K562 (cell line): ENCODE data around the gene SV2C. TPM values are rescaled to one million over a fixed set of nuclear protein-coding genes. Genes with fewer than 3 reads are reported as not detected.

ENCODE experiments used
- ATAC-seq: fragments of 200-7000 bp; cut with Tn5 transposase; 3 replicates; pipeline ENCODE4 v1.9.1; 2020; ENCODE audit warnings: moderate library complexity
- BruUV-seq: library from RNA; stranded (reverse); fragments of 400-500 nt; replicated peaks from 2 replicates; lab custom pipeline; 2021; lab: Mats Ljungman, UMichigan
- CTCF ChIA-PET: fragments of 300-600 bp; formaldehyde crosslinking; extraction: SDS; loops from one replicate; lab custom pipeline; 2021; ENCODE audit warnings: low intra/inter-chr PET ratio; lab: Yijun Ruan, JAX
- POLR2A ChIA-PET: fragments of 300-600, 350-650 bp; sonication (Branson Sonifier 250); formaldehyde crosslinking; extraction: SDS; loops from one replicate; lab custom pipeline; 2021; ENCODE audit warnings: antibody characterized with exemption, inconsistent platforms; lab: Yijun Ruan, JAX
- DNase-seq, 4 experiments: peaks; one replicate each; pipeline versions ENCODE4 v3.0.0 to v3.0.0-alpha.2; 2011 to 2018; ENCODE audit warnings: low spot score in 3 of 4, mixed read lengths in 3 of 4; ENCODE audit errors: extremely low read depth in 1 of 4
- FAIRE-seq: peaks from 2 replicates; lab custom pipeline; 2011; peaks lifted over from hg19 to GRCh38; lab: Jason Lieb, UNC
- H2AFZ ChIP-seq: 2 replicates; pipeline ENCODE4 v1.6.0; 2011; ENCODE audit warnings: low read depth, low read length, control low read depth, inconsistent platforms
- H3K27ac ChIP-seq: fragments of 200-600 bp; 3 replicates; pipeline ENCODE4 v1.8.0; 2011; ENCODE audit warnings: low read depth, mild to moderate bottlenecking, control low read depth, inconsistent platforms, low read length, moderate library complexity, mixed read lengths; ENCODE audit errors: extremely low read depth
- H3K27me3 ChIP-seq, 2 experiments: fragments of 300-600 bp in 1 of 2; 2 replicates in 1 of 2; 3 replicates in 1 of 2; pipeline versions ENCODE4 v1.6.0 to v1.8.0; 2011; ENCODE audit warnings: inconsistent platforms in 2 of 2, low read length in 2 of 2, mild to moderate bottlenecking in 1 of 2, mixed read lengths in 1 of 2, moderate library complexity in 1 of 2; ENCODE audit not compliant: control insufficient read depth in 2 of 2, insufficient read depth in 2 of 2
- H3K36me3 ChIP-seq: fragments of 300-600 bp; 3 replicates; pipeline ENCODE4 v1.8.0; 2011; ENCODE audit warnings: mild to moderate bottlenecking, low read length, inconsistent platforms; ENCODE audit not compliant: control insufficient read depth, insufficient read depth
- H3K4me1 ChIP-seq, 2 experiments: fragments of 200-600 bp in 1 of 2; replicated peaks in 1 of 2; 2 replicates in 1 of 2; 3 replicates in 1 of 2; pipeline versions ENCODE4 v1.5.1 to v1.8.0; 2011; ENCODE audit warnings: inconsistent platforms in 2 of 2, low read length in 2 of 2, mild to moderate bottlenecking in 1 of 2, mixed read lengths in 1 of 2, moderate library complexity in 1 of 2; ENCODE audit not compliant: control insufficient read depth in 2 of 2, insufficient read depth in 2 of 2
- H3K4me2 ChIP-seq: 2 replicates; pipeline ENCODE4 v1.6.1; 2011; ENCODE audit warnings: low read length, control low read depth, inconsistent platforms, mixed read lengths; ENCODE audit not compliant: insufficient read depth
- H3K4me3 ChIP-seq: fragments of 200-600 bp; sonication (generic), shearing (Covaris generic); 2 replicates; pipeline ENCODE4 v1.5.1; 2016; ENCODE audit warnings: control low read depth, inconsistent platforms
- H3K79me2 ChIP-seq: fragments of 200-600 bp; 3 replicates; pipeline ENCODE4 v1.8.0; 2011; ENCODE audit warnings: low read length, inconsistent platforms; ENCODE audit not compliant: control insufficient read depth, insufficient read depth
- H3K9ac ChIP-seq, 2 experiments: 2 replicates each; pipeline versions ENCODE4 v1.6.0 to v1.6.1; 2011; ENCODE audit warnings: low read depth in 2 of 2, low read length in 2 of 2, control low read depth in 1 of 2, inconsistent platforms in 1 of 2, mild to moderate bottlenecking in 1 of 2, mixed read lengths in 1 of 2; ENCODE audit not compliant: insufficient read depth in 1 of 2
- H3K9me1 ChIP-seq: one replicate; pipeline ENCODE4 v1.6.0; 2011; ENCODE audit warnings: inconsistent platforms, mild to moderate bottlenecking, low read length, moderate library complexity; ENCODE audit not compliant: control insufficient read depth, insufficient read depth
- H3K9me3 ChIP-seq: replicated peaks from 2 replicates; pipeline ENCODE4 v1.5.1; 2011; ENCODE audit warnings: low read depth, low read length, inconsistent platforms; ENCODE audit not compliant: control insufficient read depth, insufficient read depth
- H4K20me1 ChIP-seq: replicated peaks from 2 replicates; pipeline ENCODE4 v1.6.1; 2011; ENCODE audit warnings: low read length, inconsistent platforms, mixed read lengths; ENCODE audit not compliant: control insufficient read depth, insufficient read depth
- ADNP ChIP-seq: fragments of 200-800 bp; sonication (Bioruptor generic); IDR thresholded peaks from 2 replicates; pipeline ENCODE4 v1.6.1; 2016; ENCODE audit warnings: missing genetic modification characterization, missing compliant biosample characterization
- ARID2 ChIP-seq: fragments of 450-650 bp; IDR thresholded peaks from 2 replicates; pipeline ENCODE4 v1.6.1; 2017; ENCODE audit warnings: antibody characterized with exemption, mild to moderate bottlenecking
- BCOR ChIP-seq: fragments of 450-650 bp; IDR thresholded peaks from 2 replicates; pipeline ENCODE4 v1.6.1; 2016
- CREBBP ChIP-seq: IDR thresholded peaks from one replicate; pipeline ENCODE4 v1.6.1; 2012; ENCODE audit warnings: low read depth, mild to moderate bottlenecking, control low read depth, inconsistent platforms, low read length
- ELF1 ChIP-seq: fragments of 200-800 bp; sonication (Bioruptor generic); IDR thresholded peaks from 2 replicates; pipeline ENCODE4 v1.6.1; 2016; ENCODE audit warnings: missing genetic modification characterization, missing compliant biosample characterization
- FOSL1 ChIP-seq: fragments of 200-800 bp; sonication (Bioruptor generic); conservative IDR thresholded peaks from 2 replicates; pipeline ENCODE4 v1.6.1; 2016; ENCODE audit warnings: missing genetic modification characterization, missing compliant biosample characterization
- HBP1 ChIP-seq: fragments of 450-650 bp; formaldehyde crosslinking; IDR thresholded peaks from 2 replicates; pipeline ENCODE4 v1.4.0; 2022; ENCODE audit warnings: missing genetic modification characterization
- HEY1 ChIP-seq: fragments of 250-450 bp; sonication (Bioruptor Pico); IDR thresholded peaks from 2 replicates; pipeline ENCODE4 v1.5.0; 2020; ENCODE audit warnings: mild to moderate bottlenecking, moderate library complexity, borderline replicate concordance
- HSF4 ChIP-seq: fragments of 250-450 bp; sonication (Bioruptor Pico); IDR thresholded peaks from 2 replicates; pipeline ENCODE4 v2.1.2; 2022; ENCODE audit warnings: mild to moderate bottlenecking, moderate library complexity, borderline replicate concordance
- KDM1A ChIP-seq, 2 experiments: fragments of 450-650 bp; IDR thresholded peaks; 2 replicates each; pipeline ENCODE4 v1.6.1; 2016; ENCODE audit warnings: mild to moderate bottlenecking in 2 of 2
- KLF10 ChIP-seq: fragments of 250-450 bp; sonication (Bioruptor Pico); IDR thresholded peaks from 2 replicates; pipeline ENCODE4 v1.6.1; 2021; ENCODE audit warnings: matching md5 sums
- LCOR ChIP-seq: sonication (generic); formaldehyde crosslinking; IDR thresholded peaks from 2 replicates; pipeline ENCODE4 v1.8.0; 2022; ENCODE audit warnings: mild to moderate bottlenecking, missing genetic modification reagents
- MEF2A ChIP-seq: IDR thresholded peaks from 2 replicates; pipeline ENCODE4 v1.6.1; 2011; ENCODE audit warnings: low read depth, mild to moderate bottlenecking, low read length, moderate library complexity; ENCODE audit not compliant: control insufficient read depth
- MTA2 ChIP-seq: fragments of 450-650 bp; IDR thresholded peaks from 2 replicates; pipeline ENCODE4 v1.6.1; 2016; ENCODE audit warnings: low read depth
- RBM25 ChIP-seq: fragments of 200-400 bp; formaldehyde crosslinking; IDR thresholded peaks from 2 replicates; pipeline ENCODE4 v1.6.1; 2018; ENCODE audit warnings: low read length, low read depth, moderate library complexity; ENCODE audit not compliant: severe bottlenecking
- RNF219 ChIP-seq: fragments of 250-450 bp; sonication (Bioruptor Pico); IDR thresholded peaks from 2 replicates; pipeline ENCODE4 v1.5.0; 2022; ENCODE audit warnings: mild to moderate bottlenecking
- SMARCB1 ChIP-seq: IDR thresholded peaks from 2 replicates; pipeline ENCODE4 v1.6.1; 2011; ENCODE audit warnings: improper control_type of control experiment, low read depth; ENCODE audit not compliant: insufficient read length
- XRCC4 ChIP-seq: IDR thresholded peaks from one replicate; pipeline ENCODE4 v1.6.1; 2011; ENCODE audit not compliant: insufficient read depth, insufficient read length; ENCODE audit errors: extremely low read depth
- ZEB2 ChIP-seq: fragments of 450-650 bp; IDR thresholded peaks from 2 replicates; pipeline ENCODE4 v1.6.1; 2016
- ZNF197 ChIP-seq: fragments of 200-800 bp; sonication (Bioruptor generic); IDR thresholded peaks from 2 replicates; pipeline ENCODE4 v1.6.1; 2016; ENCODE audit warnings: low read depth, missing genetic modification characterization, missing compliant biosample characterization
- ZNF57 ChIP-seq: fragments of 450-650 bp; formaldehyde crosslinking; IDR thresholded peaks from 2 replicates; pipeline ENCODE4 v1.4.0; 2020; ENCODE audit warnings: mild to moderate bottlenecking, moderate library complexity
- in situ Hi-C: fragments of 300-500 bp; cut with MboI; formaldehyde crosslinking; loops from 4 replicates; pipeline ENCODE4 v1.15.0; 2018; ENCODE audit warnings: inconsistent platforms, mixed read lengths
- intact Hi-C: fragments of 100-400 bp; cut with micrococcal nuclease; formaldehyde crosslinking; loops from 2 replicates; pipeline ENCODE4 v1.14.2; 2022
- polyA plus RNA-seq, 8 experiments: library from polyadenylated mRNA; depleted of rRNA in 4 of 8; stranded (reverse) in 5 of 8; unstranded in 3 of 8; fragments of >200 nt; fragmentation: Nextera tagmentation in 2 of 8; fragmentation: Illumina TruSeq in 1 of 8; extraction: Ambion mirVana in 2 of 8; extraction: Trizol in 1 of 8; gene quantifications; 2 replicates each; pipeline versions ENCODE4 v1.2.1 to v1.2.3, GENCODE V29; 2011 to 2014; ENCODE audit warnings: inconsistent platforms in 1 of 8, missing spikeins in 1 of 8
- total RNA-seq, 7 experiments: library from RNA; depleted of rRNA in 6 of 7; stranded (reverse); fragments of >200 nt in 6 of 7; fragmentation: Illumina TruSeq in 2 of 7; extraction: Trizol in 2 of 7; gene quantifications; 2 replicates each; pipeline versions ENCODE4 v1.2.1 to v1.2.3, GENCODE V29; 2011 to 2021; ENCODE audit warnings: low replicate concordance in 1 of 7

The SV2C gene
- total and polyA plus RNA-seq, 9 of the 15 experiments (the other 6 are each of a cell fraction or from before 2014, with no cell fraction given) = 0.05 TPM; not detected in 8

GRCh38 chr5:76193635-76194034, 110.5 kb downstream of the SV2C start:
- BruUV-seq = no TSS peak
- POLR2A ChIA-PET = interaction anchor here (0.5 to 0.9 kb wide), 2 partner anchors 23 to 486 kb away, joined by 3 read pairs; no protein-coding TSS in a partner anchor
- ATAC-seq = no peak

More at GRCh38 chr5:76193635-76194034, 110.5 kb downstream of the SV2C start:
- Histone ChIP-seq H3K27ac (no peak overlapping the region), H3K4me2 (no peak overlapping the region), H3K79me2 (no peaks in the 10 kb centered on the region), H3K4me1 (no peaks in the 10 kb centered on the region; a peak in 2 of 5 replicates), H2AFZ (no peak overlapping the region), H3K4me3 (no peak overlapping the region), H3K9ac (no peak overlapping the region), H4K20me1 (no peaks in the 10 kb centered on the region), H3K9me1 (no peaks in the 10 kb centered on the region), H3K27me3 (peaks cover 0 to 7% of the 10 kb centered on the region in 2 experiments; a peak in 4 of 5 replicates), H3K9me3 (no peaks in the 10 kb centered on the region), H3K36me3 (no peaks in the 10 kb centered on the region)
- CTCF ChIA-PET = no interaction called here
- no peak for DNase-seq
- no peak for FAIRE-seq
- TF ChIP-seq ZNF57 (CRISPR knock-in tag) (no peak), ZEB2 (no peak), MTA2 (no peak), XRCC4 (no peak), SMARCB1 (no peak), LCOR (CRISPR knock-in tag) (no peak), BCOR (peak; percentile 44; the same call in 1 of the 2 replicates), HEY1 (CRISPR knock-in tag) (no peak), KLF10 (CRISPR knock-in tag) (no peak), RNF219 (CRISPR knock-in tag) (no peak), ADNP (peak; percentile 68; the same call in 1 of the 2 replicates), CREBBP (no peak), ARID2 (no peak), ZNF197 (CRISPR knock-in tag) (no peak), KDM1A (IDR thresholded peaks at IDR 0.05) (peak in 1 of 2 experiments; percentile 20; a peak in 1 of 4 replicates), ELF1 (tag) (no peak), MEF2A (no peak), HBP1 (CRISPR knock-in tag) (no peak), HSF4 (CRISPR knock-in tag) (no peak), RBM25 (peak; percentile 89), FOSL1 (no peak)
- intact Hi-C loops = no loop called here
- in situ Hi-C loops = no loop called here
